ENCODE results near the gene MDFIC2.

Gene MDFIC2

DNA sequence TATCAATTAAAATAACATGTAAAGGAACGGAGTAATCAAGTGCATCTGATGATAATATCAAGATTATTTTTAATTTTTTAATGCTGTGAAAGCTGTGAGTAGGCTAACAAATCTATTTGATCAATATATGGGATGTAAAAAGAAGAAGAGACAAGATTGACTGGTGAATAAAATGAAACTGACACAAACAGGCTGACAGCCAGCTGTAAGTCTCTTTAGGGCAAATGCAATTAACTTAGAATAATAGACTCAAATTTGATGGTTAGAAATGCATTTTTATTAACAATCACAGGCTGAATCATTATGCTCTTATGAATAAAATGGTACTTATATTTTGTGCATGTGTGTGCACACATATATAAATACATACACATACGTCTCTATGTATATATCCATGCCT, 68.0 kb downstream of the MDFIC2 start:
- TF ChIP-seq, protein P1, sequence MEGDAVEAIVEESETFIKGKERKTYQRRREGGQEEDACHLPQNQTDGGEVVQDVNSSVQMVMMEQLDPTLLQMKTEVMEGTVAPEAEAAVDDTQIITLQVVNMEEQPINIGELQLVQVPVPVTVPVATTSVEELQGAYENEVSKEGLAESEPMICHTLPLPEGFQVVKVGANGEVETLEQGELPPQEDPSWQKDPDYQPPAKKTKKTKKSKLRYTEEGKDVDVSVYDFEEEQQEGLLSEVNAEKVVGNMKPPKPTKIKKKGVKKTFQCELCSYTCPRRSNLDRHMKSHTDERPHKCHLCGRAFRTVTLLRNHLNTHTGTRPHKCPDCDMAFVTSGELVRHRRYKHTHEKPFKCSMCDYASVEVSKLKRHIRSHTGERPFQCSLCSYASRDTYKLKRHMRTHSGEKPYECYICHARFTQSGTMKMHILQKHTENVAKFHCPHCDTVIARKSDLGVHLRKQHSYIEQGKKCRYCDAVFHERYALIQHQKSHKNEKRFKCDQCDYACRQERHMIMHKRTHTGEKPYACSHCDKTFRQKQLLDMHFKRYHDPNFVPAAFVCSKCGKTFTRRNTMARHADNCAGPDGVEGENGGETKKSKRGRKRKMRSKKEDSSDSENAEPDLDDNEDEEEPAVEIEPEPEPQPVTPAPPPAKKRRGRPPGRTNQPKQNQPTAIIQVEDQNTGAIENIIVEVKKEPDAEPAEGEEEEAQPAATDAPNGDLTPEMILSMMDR (IDR thresholded peaks at IDR 0.05; ENCODE audit: low read depth, low read length) = no peak
- DNase-seq (ENCODE audit: extremely low read depth, low read depth) = no peak

DNA sequence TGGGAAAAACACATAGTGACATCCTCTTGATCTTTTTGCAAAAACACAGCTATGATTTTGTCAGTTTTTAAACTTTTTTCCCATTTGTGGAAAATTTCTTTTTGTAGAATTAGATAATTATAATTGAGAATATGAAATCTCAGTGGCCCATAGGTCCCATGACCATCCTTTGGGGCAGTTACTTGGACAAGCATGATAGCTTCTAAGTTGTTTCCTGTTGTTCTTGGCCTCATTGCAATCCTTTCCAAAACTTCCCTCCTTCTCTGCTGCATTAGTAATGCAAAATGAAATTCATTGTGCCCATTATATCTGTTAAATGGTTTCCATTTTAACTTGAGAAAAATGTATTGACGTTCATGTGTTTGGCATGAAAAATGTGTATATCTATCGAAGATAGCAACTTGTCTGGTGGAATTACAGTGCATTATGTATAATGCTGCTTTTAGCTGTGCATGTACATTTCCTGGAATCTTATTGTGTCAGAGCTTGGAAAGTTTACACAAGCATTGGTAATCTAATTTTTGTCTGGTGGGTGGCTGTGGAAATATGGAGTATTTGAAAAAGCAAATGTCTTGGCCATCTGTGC, 70.0 kb downstream of the MDFIC2 start:
- DNase-seq (ENCODE audit: extremely low read depth, low read depth) = no peak
- TF ChIP-seq, protein P1 (IDR thresholded peaks at IDR 0.05; ENCODE audit: low read depth, low read length) = no peak

DNA sequence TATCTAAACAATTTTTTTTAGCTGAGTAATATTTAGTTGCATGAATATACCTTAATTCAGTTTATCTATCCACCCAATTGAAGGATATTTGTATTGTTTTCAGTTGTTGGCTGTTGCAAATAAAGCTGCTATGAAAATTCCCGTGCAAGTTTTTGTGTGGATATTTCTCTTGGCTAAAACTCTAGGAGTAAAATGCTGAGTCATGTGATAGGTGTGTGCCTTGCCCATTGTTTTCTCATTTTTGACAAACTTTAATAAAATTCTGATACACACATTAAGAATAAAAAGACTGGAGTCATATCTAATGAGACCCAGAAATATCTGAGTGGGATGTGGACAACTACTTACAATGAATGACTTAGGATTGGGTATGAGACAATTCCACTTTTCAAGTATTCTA, 78.6 kb downstream of the MDFIC2 start:
- DNase-seq (ENCODE audit: extremely low read depth, low read depth) = no peak
- TF ChIP-seq, protein P1 (IDR thresholded peaks at IDR 0.05; ENCODE audit: low read depth, low read length) = no peak

DNA sequence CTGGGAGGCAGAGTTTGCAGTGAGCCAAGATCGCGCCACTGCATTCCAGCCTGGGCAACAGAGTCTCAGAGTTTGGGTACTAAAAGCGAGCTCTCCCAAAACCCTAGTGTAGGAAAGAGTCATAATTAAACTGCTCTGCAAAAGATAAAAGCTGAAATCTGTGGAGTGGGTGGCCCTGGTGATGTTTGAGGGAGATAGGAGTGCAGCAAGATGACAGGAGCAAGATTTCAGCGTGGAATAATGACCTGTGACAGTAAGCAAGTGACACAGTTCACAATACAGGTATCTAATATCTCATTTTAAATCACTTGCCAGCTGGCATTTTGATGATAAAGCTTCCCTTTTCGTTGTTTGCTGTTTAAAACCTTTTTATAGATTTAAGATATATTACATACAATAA, 79.3 kb downstream of the MDFIC2 start:
- DNase-seq (ENCODE audit: extremely low read depth, low read depth) = no peak
- TF ChIP-seq, protein P1 (IDR thresholded peaks at IDR 0.05; ENCODE audit: low read depth, low read length) = no peak

DNA sequence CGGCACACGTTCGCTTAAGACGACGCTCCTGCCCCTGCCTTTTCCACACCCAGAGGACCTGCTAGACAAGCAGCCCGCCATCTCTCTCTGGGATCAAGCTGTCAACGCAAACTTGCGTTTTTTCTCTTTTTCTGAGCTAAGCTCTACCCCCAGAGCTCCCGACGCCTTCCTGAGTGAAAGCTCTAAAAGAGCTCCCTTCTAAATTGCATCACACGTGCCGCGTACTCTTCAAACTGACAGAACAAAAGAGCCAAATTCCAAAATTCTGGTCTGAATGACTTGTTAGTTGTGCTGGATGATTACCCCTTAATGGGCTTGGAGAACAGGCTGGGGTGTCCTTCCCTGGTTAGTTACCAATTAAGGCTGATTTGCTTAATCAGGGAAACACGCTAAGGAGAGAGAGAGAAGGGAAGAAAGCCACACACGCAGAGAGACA, 81.2 kb downstream of the MDFIC2 start:
- TF ChIP-seq, protein P1 (IDR thresholded peaks at IDR 0.05; ENCODE audit: low read depth, low read length) = no peak
- no peak for DNase-seq (ENCODE audit: extremely low read depth, low read depth)

DNA sequence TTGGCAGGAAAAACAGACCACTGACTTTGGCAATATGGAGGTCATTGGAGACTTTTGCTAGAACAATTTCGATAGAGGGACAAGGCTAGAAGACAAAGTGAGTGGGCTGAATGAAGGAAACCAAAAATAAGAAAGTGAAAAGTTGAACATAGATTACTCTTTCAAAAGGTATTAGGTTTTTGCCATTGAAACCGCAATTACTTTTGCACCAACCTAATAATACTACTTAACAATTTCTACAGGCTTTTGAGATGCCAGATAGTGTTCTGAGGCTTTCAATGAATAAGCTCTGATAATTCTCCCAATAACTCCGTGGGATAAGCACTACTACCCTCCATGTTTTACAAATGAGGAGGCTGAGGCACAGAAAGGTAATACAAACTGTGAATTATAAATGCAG, 85.0 kb downstream of the MDFIC2 start:
- TF ChIP-seq, protein P1 (IDR thresholded peaks at IDR 0.05; ENCODE audit: low read depth, low read length) = no peak
- DNase-seq (ENCODE audit: extremely low read depth, low read depth) = no peak

DNA sequence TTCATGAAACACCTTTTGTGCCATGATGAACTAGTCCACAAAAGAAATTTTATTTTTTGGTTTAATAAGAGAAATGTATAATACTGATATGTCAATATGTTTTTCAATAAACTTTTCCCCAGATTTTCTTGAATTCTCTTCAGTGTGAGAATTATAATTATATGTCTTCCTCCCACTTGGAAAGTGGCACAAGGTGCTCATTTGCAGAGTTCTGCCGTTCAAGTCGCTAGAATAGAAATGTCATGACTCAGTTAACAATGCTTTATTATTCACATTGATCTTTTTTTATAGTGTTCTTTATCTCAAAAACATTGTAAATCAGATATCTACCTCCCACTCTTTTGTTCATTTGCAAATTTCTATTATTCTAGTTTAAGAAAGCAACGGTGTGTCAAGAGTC, 87.3 kb downstream of the MDFIC2 start:
- DNase-seq (ENCODE audit: extremely low read depth, low read depth) = no peak

More for the DNA sequence above, 87.3 kb downstream of the MDFIC2 start:
- TF ChIP-seq, protein P1 (IDR thresholded peaks at IDR 0.05; ENCODE audit: low read depth, low read length) = no peak
